ENCODE data around the gene ZNF628.

The ZNF628 gene

DNA sequence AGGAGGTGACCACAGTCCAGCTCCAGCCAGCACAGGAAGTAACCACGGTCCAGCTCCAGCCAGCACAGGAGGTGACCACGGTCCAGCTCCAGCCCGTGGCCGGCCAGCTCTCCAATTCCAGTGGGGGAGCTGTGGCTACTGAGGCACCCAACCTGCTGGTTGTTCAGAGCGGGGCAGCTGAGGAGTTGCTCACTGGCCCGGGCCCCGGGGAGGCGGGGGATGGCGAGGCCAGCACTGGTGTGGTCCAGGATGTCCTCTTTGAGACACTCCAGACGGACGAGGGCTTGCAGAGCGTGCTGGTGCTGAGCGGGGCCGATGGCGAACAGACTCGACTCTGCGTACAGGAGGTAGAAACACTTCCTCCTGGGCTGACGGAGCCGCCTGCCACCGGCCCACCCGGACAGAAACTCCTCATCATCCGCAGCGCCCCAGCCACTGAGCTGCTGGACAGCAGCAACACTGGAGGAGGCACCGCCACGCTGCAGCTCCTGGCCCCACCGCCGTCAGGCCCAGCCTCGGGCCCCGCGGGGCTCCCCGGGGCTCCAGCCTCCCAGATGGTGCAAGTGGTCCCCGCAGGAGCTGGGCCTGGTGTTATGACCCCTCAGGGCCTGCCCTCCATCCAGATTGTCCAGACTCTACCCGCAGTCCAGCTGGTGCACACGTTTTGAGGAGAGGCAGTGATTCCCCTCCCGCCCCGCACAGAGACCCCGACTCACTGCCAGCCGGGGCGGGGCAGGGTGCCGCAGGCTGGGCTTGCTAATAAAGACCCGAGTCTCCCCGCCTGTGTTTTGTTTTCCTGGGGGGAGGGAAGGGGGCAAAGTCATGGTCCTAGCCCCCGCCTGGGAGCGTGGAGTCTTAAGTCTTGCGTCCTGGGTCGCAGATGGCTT lies 7.5 kb downstream of the ZNF628 start:
- in situ Hi-C loops (cut with MboI; ENCODE audit: low sequenced_read_pairs), result no loop called here

- in situ Hi-C loops (cut with MboI; ENCODE audit: low sequenced_read_pairs), result no loop called here
Measured at GRCh38 chr19:55484593-55485438, 8.4 kb downstream of the ZNF628 start, which contains the start of gene NAT14. TSS of gene NAT14 (plus strand) at chr19:55485188. CDS start at chr19:55485709, 521 bp downstream.

- in situ Hi-C loops (cut with MboI; ENCODE audit: low sequenced_read_pairs), result no loop called here
Measured at GRCh38 chr19:55485439-55486011, 9.1 kb downstream of the ZNF628 start.

- in situ Hi-C loops (cut with MboI; ENCODE audit: low sequenced_read_pairs), result no loop called here
Measured at GRCh38 chr19:55486043-55486970, 9.9 kb downstream of the ZNF628 start.

GRCh38 chr19:55486971-55487923 lies 10.8 kb downstream of the ZNF628 start:
- in situ Hi-C loops (cut with MboI; ENCODE audit: low sequenced_read_pairs), result no loop called here

GRCh38 chr19:55487924-55488687 lies 11.7 kb downstream of the ZNF628 start, which contains the start of gene SSC5D:
TSS of gene SSC5D (plus strand) at chr19:55488436. CDS start at chr19:55488590, 154 bp downstream.
- in situ Hi-C loops (cut with MboI; ENCODE audit: low sequenced_read_pairs), result no loop called here

DNA sequence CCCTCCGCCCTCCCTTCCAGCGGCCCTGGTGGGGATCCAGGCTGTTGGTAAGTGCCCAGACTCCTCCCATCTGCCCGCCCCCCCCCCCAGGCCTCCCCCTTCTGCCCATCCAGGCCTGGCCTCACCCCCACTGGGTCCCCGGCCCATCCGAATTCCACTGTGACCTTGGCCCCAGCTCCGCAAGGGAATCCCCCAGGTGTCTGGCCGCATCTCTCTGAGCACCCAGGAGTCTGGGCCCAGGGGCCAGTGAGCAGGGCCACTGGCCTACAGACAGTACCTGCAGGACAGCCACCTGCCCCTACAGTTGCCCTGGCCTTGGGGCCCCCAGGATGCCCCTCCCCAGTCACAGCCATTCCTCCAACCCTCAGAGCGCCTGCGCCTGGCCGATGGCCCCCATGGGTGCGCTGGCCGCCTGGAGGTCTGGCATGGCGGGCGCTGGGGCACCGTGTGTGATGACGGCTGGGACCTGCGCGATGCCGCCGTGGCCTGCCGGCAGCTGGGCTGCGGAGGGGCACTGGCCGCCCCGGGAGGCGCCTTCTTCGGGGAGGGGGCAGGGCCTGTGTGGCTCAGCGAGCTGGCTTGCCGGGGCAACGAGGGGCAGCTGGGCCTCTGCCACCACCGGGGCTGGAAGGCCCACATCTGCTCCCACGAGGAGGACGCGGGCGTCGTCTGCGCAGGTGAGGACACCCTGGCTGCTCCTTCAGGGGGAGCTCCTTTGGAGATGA lies 12.7 kb downstream of the ZNF628 start:
- in situ Hi-C loops (cut with MboI; ENCODE audit: low sequenced_read_pairs), result no loop called here

GRCh38 chr19:55489711-55490477 lies 13.5 kb downstream of the ZNF628 start:
- in situ Hi-C loops (cut with MboI; ENCODE audit: low sequenced_read_pairs), result no loop called here

DNA sequence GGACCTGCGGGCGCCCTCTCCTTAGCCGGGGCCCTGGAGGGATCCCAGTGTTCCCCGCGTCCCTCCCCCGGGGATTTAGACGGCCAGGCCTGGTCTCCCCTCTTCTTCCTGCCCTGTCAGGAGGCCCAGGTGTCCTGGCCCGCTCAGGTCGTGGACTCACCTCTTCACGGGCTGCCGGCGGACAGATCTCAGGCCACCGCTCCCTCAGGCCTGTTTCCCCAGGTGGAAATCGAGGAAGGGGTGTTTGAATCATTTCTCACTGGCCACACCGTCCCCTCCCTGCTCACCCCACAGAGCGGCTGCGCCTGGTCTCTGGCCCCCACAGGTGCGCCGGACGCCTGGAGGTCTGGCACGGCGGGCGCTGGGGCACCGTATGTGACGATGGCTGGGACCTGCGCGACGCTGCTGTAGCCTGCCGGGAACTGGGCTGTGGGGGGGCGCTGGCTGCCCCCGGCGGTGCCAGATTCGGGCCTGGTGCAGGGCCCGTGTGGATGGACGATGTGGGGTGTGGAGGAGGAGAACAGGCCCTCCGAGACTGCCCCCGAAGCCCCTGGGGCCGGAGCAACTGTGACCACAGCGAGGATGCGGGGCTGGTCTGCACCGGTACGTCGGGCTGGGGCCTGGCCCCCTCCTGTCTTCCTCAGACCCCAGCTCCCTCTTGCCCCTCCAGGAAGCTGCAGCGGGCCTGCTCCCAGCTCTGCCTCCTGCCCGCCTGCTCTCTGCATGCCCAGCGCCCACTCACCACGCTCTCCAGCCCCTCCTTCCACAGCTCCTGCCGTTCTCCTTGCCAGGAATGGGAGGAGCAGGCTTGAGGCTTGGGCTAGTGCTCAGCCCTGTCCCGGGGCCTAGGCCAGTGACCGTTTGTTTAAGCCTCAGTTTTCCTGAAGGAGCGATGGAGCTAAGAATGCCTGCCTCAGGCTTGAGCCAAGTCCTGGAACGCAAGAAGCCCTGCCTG lies 14.3 kb downstream of the ZNF628 start:
- in situ Hi-C loops (cut with MboI; ENCODE audit: low sequenced_read_pairs), result no loop called here

DNA sequence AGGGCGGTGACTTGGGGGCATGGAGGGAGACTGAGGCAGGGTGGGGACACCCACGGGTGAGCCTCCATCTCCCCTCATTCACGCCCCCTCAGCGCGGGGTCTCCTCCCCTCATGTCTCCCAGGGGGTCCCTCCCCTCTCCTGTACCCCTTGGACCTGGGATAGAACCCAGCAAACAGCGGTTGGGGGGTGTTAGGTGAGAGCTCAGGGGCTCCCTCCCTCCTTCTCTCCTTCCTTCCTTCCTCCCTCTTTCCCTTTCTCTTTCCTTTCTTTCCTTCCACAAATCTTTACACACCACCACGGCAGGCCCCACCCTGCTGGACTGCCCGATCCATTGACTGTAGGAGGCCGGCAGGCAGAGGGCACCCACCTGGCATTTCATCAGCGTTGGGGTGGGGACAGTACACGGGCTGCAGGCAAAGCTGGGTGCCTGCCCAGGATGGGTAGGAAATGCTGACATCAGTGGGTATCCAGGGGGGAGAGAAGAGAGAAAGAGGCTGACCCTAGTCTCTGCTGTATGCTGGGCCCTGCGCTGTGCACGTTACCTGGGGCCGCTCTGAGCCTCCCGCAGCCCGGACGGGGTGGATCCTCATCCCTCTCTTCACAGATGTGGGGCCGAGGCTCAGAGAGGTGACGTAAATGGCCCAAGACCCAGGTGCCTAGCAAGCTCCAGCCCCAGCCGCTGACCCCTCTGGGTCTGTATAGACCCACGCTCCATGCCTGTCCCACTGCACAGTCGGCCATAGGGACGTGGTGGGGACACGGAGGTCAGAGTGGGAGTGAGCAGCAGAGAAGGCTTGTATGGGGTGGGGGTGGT lies 15.3 kb downstream of the ZNF628 start:
- in situ Hi-C loops (cut with MboI; ENCODE audit: low sequenced_read_pairs), result no loop called here

DNA sequence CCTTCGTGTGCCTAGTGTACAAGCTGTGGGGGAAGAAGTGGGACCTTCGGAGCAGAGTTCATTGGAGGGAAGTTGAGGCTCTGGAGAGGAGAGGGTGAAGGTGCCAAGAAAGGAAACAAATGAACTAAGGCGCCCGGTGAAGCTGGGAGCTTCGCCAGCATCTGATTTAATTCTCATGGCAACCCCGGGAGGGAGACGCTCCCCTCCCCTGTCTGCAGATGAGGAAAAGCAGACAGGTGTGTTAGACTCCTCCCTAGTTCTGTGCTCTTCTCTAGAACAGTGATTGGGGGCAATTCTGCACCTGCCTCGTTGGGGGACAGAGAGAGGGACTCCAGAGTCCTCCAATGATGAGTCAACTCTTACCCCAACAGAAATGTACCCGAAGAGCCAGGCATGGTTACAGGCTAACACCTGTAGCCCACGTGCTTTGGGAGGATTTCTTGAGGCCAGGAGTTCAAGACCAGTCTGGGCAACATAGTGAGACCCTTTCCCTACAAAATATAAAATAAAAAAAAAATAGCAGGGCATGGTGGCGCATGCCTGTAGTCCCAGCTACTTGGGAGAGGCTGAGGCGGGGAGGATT lies 16.0 kb downstream of the ZNF628 start:
- in situ Hi-C loops (cut with MboI; ENCODE audit: low sequenced_read_pairs), result no loop called here

- in situ Hi-C loops (cut with MboI; ENCODE audit: low sequenced_read_pairs), result no loop called here
Measured at GRCh38 chr19:55493052-55493644, 16.7 kb downstream of the ZNF628 start.

- in situ Hi-C loops (cut with MboI; ENCODE audit: low sequenced_read_pairs), result no loop called here
Measured at GRCh38 chr19:55493645-55494171, 17.3 kb downstream of the ZNF628 start.

DNA sequence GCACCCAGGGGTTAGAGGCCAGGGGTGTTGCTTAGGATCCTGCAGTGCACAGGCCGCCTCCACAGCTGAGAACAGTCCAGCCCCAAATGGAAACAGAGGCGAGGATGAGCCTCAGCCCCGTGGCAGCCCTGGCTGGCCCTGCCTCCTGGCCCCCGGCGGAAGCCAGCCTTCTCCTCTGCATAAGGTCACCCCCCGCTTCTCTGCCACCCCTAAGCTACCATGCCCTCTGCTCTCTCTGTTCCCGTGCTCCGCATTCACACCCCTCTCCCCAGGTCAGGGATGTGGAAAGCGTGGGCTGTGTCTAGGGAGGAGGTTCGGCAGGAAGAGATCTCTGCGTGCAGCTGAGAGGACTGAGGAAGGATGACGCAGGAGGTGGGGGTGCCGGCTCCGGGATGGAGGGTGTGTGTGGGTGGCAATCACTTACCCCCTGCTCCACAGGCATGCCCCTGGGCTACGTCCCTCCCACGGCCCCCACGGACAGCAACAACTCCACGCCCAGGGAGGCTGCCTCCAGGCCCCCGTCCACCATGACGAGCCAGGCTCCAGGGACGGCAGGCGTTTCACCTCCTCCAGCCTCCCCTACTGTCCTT lies 17.9 kb downstream of the ZNF628 start:
- in situ Hi-C loops (cut with MboI; ENCODE audit: low sequenced_read_pairs), result no loop called here
